HTERT RPE-1 (cell line): Measurements from ENCODE around the gene CYBB.

Experiments
- in situ Hi-C: fragments of 300-500 bp; cut with MboI; formaldehyde crosslinking; loops from 4 replicates; pipeline ENCODE4 v1.14.3; 2020; ENCODE audit warnings: low sequenced_read_pairs

Gene CYBB

GRCh38 chrX:37830371-37830770 lies 50.5 kb downstream of the CYBB start:
- in situ Hi-C loops: no loop called here

- in situ Hi-C loops: no loop called here
Observed at GRCh38 chrX:37834937-37835336, 55.1 kb downstream of the CYBB start.

- in situ Hi-C loops: no loop called here
Observed at GRCh38 chrX:37840931-37841330, 61.1 kb downstream of the CYBB start.

GRCh38 chrX:37844622-37845021 lies 64.8 kb downstream of the CYBB start:
- in situ Hi-C loops: no loop called here

- in situ Hi-C loops: no loop called here
Observed at GRCh38 chrX:37846141-37846540, 66.3 kb downstream of the CYBB start.

GRCh38 chrX:37846558-37846933 lies 66.7 kb downstream of the CYBB start:
- in situ Hi-C loops: no loop called here

GRCh38 chrX:37846934-37847732 lies 67.3 kb downstream of the CYBB start, which contains the start of gene DYNLT3:
Gene DYNLT3, minus strand, starts transcription at chrX:37847571. Its CDS starts 61 bp downstream, at chrX:37847510.
- in situ Hi-C loops: no loop called here

- in situ Hi-C loops: no loop called here
Observed at GRCh38 chrX:37847733-37848197, 67.9 kb downstream of the CYBB start.

- in situ Hi-C loops: no loop called here
Observed at GRCh38 chrX:37854148-37854547, 74.3 kb downstream of the CYBB start.

GRCh38 chrX:37854748-37855147 lies 74.9 kb downstream of the CYBB start:
- in situ Hi-C loops: no loop called here

- in situ Hi-C loops: no loop called here
Observed at GRCh38 chrX:37860721-37861120, 80.9 kb downstream of the CYBB start.

GRCh38 chrX:37862851-37863250 lies 83.0 kb downstream of the CYBB start:
- in situ Hi-C loops: no loop called here
